Mucosa of gallbladder (tissue), 1 donor: Measurements from ENCODE around the gene RNU5D-1. TPM values are rescaled to one million over a fixed set of nuclear protein-coding genes. Genes with fewer than 3 reads are reported as not detected.
"Not testable (repeated sequence)": the region's sequence is repeated elsewhere in the genome, so short reads cannot be mapped to it uniquely, and the experiment has no call there.

Experiments
- DNase-seq: peaks from one replicate; pipeline ENCODE4 v3.0.0-alpha.2; 2020; ENCODE audit warnings: low spot score
- total RNA-seq: library from RNA; stranded (reverse); gene quantifications from one replicate; pipeline ENCODE4 v1.2.1, GENCODE V29; 2021
- donor health status: DM: no; HTN: no; CAD: no.

The RNU5D-1 gene
- not detected for total RNA-seq

- DNase-seq, result peak; percentile 96
These were observed at the start of gene RNU5D-1 for GRCh38 chr1:44730741-44731512. TSS of gene RNU5D-1 (minus strand) at chr1:44731170.

- no peak for DNase-seq
These were observed 49.7 kb upstream of the RNU5D-1 start for GRCh38 chr1:44780583-44781121.

GRCh38 chr1:44778705-44779576 is 48.0 kb upstream of the RNU5D-1 start:
- DNase-seq, result no peak

GRCh38 chr1:44777969-44778635 is 47.1 kb upstream of the RNU5D-1 start:
- DNase-seq, result no peak

- DNase-seq, result no peak
These were observed 46.6 kb upstream of the RNU5D-1 start for GRCh38 chr1:44777547-44777946.

GRCh38 chr1:44776730-44777068 is 45.7 kb upstream of the RNU5D-1 start:
- no peak for DNase-seq

- no peak for DNase-seq
These were observed 45.2 kb upstream of the RNU5D-1 start for GRCh38 chr1:44775930-44776729.

GRCh38 chr1:44775078-44775929 is 44.3 kb upstream of the RNU5D-1 start, which contains the start of gene RPS8:
TSS of gene RPS8 (plus strand) at chr1:44775540. CDS start at chr1:44775597, 57 bp downstream.
- peak; percentile 94 for DNase-seq

DNA sequence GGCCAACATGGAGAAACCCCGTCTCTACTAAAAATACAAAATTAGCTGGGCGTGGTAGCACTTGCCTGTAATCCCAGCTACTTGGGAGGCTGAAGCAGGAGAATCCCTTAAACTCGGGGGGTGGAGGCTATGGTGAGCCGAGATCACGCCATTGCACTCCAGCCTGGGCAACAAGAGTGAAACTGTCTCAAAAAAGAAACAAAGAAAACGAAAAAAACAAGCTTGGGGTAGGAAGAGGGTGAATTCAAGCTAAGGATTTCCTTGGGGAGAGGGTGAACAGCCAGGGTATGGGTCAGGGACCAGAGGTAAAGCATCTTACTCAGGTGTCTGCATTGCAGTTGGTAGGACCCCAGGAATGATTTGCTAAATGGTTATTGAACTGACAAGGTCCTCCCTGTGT is 35.5 kb upstream of the RNU5D-1 start:
- DNase-seq, result not testable (repeated sequence)

DNA sequence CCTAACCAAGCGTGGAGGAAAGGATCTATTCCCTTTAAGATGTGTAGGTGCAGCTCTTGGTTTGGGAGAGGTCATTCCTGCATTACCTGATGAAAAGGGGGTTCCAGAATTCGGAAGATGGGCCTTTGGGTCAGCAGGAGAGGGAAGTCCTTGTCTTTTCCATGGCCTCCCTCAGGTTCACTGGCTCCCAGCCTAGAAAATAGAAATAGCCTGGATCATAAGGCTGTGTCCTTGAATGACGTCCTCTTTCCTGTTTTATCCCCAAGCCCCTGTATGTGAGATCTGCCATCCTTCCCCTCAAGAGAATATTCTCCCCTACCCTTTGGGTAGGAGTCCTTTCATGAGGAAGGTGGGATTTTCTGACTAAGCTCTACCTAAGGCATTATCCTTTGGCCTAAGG is 29.9 kb upstream of the RNU5D-1 start:
- DNase-seq, result no peak

GRCh38 chr1:44759077-44759476 is 28.1 kb upstream of the RNU5D-1 start:
- no peak for DNase-seq

DNA sequence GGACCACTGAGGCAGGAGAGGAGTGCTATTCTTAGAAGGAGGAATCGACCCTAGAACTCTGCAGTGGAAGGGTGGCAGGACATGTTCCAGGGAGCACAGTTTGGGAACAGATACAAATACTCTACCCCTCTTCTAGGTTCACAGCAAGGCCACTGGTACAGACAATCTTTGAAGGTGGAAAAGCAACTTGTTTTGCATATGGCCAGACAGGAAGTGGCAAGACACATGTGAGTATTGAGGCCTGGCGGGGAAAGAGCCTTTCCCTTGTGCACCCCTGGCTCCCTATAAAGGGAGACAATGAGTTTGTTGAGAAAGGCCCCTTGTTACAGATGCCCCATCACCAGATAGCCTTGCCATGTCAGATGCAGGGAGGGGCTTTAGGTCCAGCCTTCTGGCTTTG is 26.4 kb upstream of the RNU5D-1 start:
- no peak for DNase-seq

GRCh38 chr1:44747878-44748277 is 16.9 kb upstream of the RNU5D-1 start:
- no peak for DNase-seq

DNA sequence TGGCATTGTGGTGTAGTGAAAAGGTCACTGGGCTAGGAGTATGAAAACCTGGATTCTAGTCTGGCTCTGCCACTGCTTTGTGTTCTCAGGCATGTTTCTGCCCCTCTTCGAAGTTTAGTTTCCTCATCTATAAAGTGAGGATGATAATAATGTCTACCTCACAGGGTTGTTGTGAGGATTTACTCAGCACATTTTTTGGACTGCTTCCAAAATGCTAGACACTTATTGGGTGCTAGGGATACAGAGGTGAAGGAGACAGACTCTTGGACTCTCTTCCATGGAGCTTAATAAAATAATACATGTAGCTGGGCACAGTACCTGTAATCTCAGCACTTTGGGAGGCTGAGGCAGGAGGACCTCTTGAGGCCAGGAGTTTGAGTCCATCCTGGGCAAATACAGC is 12.2 kb upstream of the RNU5D-1 start:
- DNase-seq, result no peak

GRCh38 chr1:44740179-44740617 is 9.2 kb upstream of the RNU5D-1 start:
- no peak for DNase-seq

- DNase-seq, result peak; percentile 97
These were observed 8.6 kb upstream of the RNU5D-1 start, which contains the start of gene KIF2C for GRCh38 chr1:44739307-44740178. TSS of gene KIF2C (plus strand) at chr1:44739837. CDS start at chr1:44739933, 96 bp downstream.

DNA sequence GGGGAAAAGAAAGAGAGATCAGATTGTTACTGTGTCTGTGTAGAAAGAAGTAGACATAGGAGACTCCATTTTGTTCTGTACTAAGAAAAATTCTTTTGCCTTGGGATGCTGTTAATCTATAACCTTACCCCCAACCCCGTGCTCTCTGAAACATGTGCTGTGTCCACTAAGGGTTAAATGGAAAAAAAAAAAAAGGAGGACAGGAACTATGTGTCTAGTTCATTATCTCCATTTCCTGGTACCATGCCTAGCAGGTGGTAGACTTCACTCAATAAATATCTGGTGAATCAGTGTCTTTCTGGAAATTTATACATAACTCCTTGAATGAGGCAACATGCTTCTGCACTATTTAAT is 8.0 kb upstream of the RNU5D-1 start:
- not testable (repeated sequence) for DNase-seq

- DNase-seq, result no peak
These were observed 5.0 kb upstream of the RNU5D-1 start for GRCh38 chr1:44735992-44736391.

DNA sequence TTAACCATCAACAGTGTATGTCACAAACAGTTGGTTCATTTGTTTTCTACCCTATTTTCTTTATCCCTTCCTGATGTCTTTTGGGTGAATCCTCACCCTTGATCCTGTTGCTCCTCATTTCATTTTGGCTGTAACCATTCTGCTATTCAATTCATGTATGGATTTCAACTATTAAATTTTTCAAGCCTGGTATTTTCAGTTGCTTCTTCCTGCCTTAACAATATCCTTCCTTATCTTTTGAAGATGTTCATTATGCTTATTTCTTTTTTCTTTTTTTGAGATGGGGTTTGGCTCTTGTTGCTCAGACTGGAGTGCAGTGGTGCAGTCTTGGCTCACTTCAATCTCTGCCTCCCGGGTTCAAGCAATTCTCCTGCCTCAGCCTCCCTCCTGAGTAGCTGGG is 2.8 kb upstream of the RNU5D-1 start:
- DNase-seq, result no peak
